Measurements from ENCODE around the gene PRKAR1B.

GRCh38 chr7:523347-524336, 203.4 kb downstream of the PRKAR1B start:
- no peak for TF ChIP-seq MAX (IDR thresholded peaks at IDR 0.05; ENCODE audit: low read depth, low read length)
- TF ChIP-seq ZSCAN29 (IDR thresholded peaks at IDR 0.05) = no peak
- no peak for TF ChIP-seq MXI1 (IDR thresholded peaks at IDR 0.05; ENCODE audit: low read depth, low read length)
- TF ChIP-seq TAF1 (IDR thresholded peaks at IDR 0.05; ENCODE audit: borderline replicate concordance, low read depth, low read length) = no peak
- no peak for TF ChIP-seq ZBTB11 (CRISPR knock-in tag; IDR thresholded peaks at IDR 0.05)
- TF ChIP-seq REST (IDR thresholded peaks at IDR 0.05; ENCODE audit: low read depth, low read length) = no peak
- TF ChIP-seq SMAD1 (IDR thresholded peaks at IDR 0.05; ENCODE audit: low read depth, partially characterized antibody) = no peak
- TF ChIP-seq FOXM1 (IDR thresholded peaks at IDR 0.05; ENCODE audit: low read depth, low read length) = no peak
- no peak for TF ChIP-seq TCF7 (IDR thresholded peaks at IDR 0.05; ENCODE audit: borderline replicate concordance)
- TF ChIP-seq RAD21 (IDR thresholded peaks at IDR 0.05; ENCODE audit: insufficient read depth, low read depth, low read length) = no peak
- TF ChIP-seq CREM (IDR thresholded peaks at IDR 0.05; ENCODE audit: low read depth) = no peak
- no peak for TF ChIP-seq CTCF (IDR thresholded peaks at IDR 0.05 in 2 of 3, conservative IDR thresholded peaks at IDR 0.05 in 1 of 3; ENCODE audit: control insufficient read depth in 2 of 3, extremely low read depth in 1 of 3, insufficient read depth in 1 of 3, low read depth in 3 of 3, low read length in 3 of 3)

Data from GM12878 (cell line).